K562 (cell line): ENCODE results near the gene BRD4. TPM values are rescaled to one million over a fixed set of nuclear protein-coding genes. Genes with fewer than 3 reads are reported as not detected.

ENCODE experiments used
- ATF2 ChIP-seq: sonication (generic); formaldehyde crosslinking; IDR thresholded peaks from 2 replicates; pipeline ENCODE4 v1.8.1; 2022; ENCODE audit warnings: missing genetic modification reagents
- ERF ChIP-seq: fragments of 450-650 bp; formaldehyde crosslinking; IDR thresholded peaks from 2 replicates; pipeline ENCODE4 v1.4.0; 2020; ENCODE audit warnings: mild to moderate bottlenecking, mixed read lengths
- ETS2 ChIP-seq: IDR thresholded peaks from 2 replicates; pipeline ENCODE4 v1.6.1; 2016; ENCODE audit warnings: borderline replicate concordance, missing genetic modification characterization, mild to moderate bottlenecking, moderate library complexity, missing compliant biosample characterization; ENCODE audit not compliant: poor library complexity, severe bottlenecking
- HDAC2 ChIP-seq: fragments of 450-650 bp; IDR thresholded peaks from 2 replicates; pipeline ENCODE4 v1.6.1; 2016; ENCODE audit warnings: mild to moderate bottlenecking
- TCF7 ChIP-seq: sonication (generic); IDR thresholded peaks from 2 replicates; pipeline ENCODE4 v1.6.1; 2016; ENCODE audit warnings: antibody characterized with exemption, borderline replicate concordance
- VEZF1 ChIP-seq: fragments of 200-800 bp; sonication (Bioruptor generic); IDR thresholded peaks from 2 replicates; pipeline ENCODE4 v1.6.1; 2017; ENCODE audit warnings: missing genetic modification characterization, missing compliant biosample characterization
- ZNF24 ChIP-seq: fragments of 450-650 bp; IDR thresholded peaks from 2 replicates; pipeline ENCODE4 v1.6.1; 2016
- ZNF318 ChIP-seq, 2 experiments: fragments of 450-650 bp; IDR thresholded peaks; 2 replicates each; pipeline ENCODE4 v1.6.1; 2016; ENCODE audit warnings: mild to moderate bottlenecking in 2 of 2, borderline replicate concordance in 1 of 2, low read depth in 1 of 2, moderate library complexity in 1 of 2
- polyA plus RNA-seq, 8 experiments: library from polyadenylated mRNA; depleted of rRNA in 4 of 8; stranded (reverse) in 5 of 8; unstranded in 3 of 8; fragments of >200 nt; fragmentation: Nextera tagmentation in 2 of 8; fragmentation: Illumina TruSeq in 1 of 8; extraction: Ambion mirVana in 2 of 8; extraction: Trizol in 1 of 8; gene quantifications; 2 replicates each; pipeline versions ENCODE4 v1.2.1 to v1.2.3, GENCODE V29; 2011 to 2014; ENCODE audit warnings: inconsistent platforms in 1 of 8, missing spikeins in 1 of 8
- total RNA-seq, 7 experiments: library from RNA; depleted of rRNA in 6 of 7; stranded (reverse); fragments of >200 nt in 6 of 7; fragmentation: Illumina TruSeq in 2 of 7; extraction: Trizol in 2 of 7; gene quantifications; 2 replicates each; pipeline versions ENCODE4 v1.2.1 to v1.2.3, GENCODE V29; 2011 to 2021; ENCODE audit warnings: low replicate concordance in 1 of 7
- TF ChIP-seq, protein P1 (sequence below): fragments of 450-650 bp; IDR thresholded peaks from 2 replicates; pipeline ENCODE4 v1.6.1; 2018; ENCODE audit not compliant: partially characterized antibody
- TF ChIP-seq, protein P2 (sequence below): fragments of 450-650 bp; IDR thresholded peaks from 2 replicates; pipeline ENCODE4 v1.6.1; 2016; ENCODE audit warnings: missing biosample characterization, missing genetic modification characterization

The BRD4 gene
- total and polyA plus RNA-seq, 9 of the 15 experiments (the other 6 are each of a cell fraction or from before 2014, with no cell fraction given): 1.8 to 105 (median 15.6) TPM

GRCh38 chr19:15300533-15301197 is 31.7 kb downstream of the BRD4 start (continued):
- TF ChIP-seq ZNF318 (IDR thresholded peaks at IDR 0.05; ENCODE audit: borderline replicate concordance in 1 of 2, low read depth in 1 of 2) (peak in 1 of 2 experiments; percentile 63; a peak in 2 of 4 replicates), ERF (CRISPR knock-in tag) (no peak), ATF2 (CRISPR knock-in tag) (no peak), ETS2 (no peak), HDAC2 (peak; percentile 36; the same call in 1 of the 2 replicates), TCF7 (no peak), VEZF1 (CRISPR knock-in tag) (no peak), ZNF24 (no peak)
- TF ChIP-seq, protein P1, sequence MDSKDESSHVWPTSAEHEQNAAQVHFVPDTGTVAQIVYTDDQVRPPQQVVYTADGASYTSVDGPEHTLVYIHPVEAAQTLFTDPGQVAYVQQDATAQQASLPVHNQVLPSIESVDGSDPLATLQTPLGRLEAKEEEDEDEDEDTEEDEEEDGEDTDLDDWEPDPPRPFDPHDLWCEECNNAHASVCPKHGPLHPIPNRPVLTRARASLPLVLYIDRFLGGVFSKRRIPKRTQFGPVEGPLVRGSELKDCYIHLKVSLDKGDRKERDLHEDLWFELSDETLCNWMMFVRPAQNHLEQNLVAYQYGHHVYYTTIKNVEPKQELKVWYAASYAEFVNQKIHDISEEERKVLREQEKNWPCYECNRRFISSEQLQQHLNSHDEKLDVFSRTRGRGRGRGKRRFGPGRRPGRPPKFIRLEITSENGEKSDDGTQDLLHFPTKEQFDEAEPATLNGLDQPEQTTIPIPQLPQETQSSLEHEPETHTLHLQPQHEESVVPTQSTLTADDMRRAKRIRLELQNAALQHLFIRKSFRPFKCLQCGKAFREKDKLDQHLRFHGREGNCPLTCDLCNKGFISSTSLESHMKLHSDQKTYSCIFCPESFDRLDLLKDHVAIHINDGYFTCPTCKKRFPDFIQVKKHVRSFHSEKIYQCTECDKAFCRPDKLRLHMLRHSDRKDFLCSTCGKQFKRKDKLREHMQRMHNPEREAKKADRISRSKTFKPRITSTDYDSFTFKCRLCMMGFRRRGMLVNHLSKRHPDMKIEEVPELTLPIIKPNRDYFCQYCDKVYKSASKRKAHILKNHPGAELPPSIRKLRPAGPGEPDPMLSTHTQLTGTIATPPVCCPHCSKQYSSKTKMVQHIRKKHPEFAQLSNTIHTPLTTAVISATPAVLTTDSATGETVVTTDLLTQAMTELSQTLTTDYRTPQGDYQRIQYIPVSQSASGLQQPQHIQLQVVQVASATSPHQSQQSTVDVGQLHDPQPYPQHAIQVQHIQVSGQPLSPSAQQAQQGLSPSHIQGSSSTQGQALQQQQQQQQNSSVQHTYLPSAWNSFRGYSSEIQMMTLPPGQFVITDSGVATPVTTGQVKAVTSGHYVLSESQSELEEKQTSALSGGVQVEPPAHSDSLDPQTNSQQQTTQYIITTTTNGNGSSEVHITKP: peak; percentile 80
- TF ChIP-seq, protein P2, sequence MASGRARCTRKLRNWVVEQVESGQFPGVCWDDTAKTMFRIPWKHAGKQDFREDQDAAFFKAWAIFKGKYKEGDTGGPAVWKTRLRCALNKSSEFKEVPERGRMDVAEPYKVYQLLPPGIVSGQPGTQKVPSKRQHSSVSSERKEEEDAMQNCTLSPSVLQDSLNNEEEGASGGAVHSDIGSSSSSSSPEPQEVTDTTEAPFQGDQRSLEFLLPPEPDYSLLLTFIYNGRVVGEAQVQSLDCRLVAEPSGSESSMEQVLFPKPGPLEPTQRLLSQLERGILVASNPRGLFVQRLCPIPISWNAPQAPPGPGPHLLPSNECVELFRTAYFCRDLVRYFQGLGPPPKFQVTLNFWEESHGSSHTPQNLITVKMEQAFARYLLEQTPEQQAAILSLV (tag): peak; percentile 89
